GM21367 (cell line): ENCODE results near the gene DMWD.

ENCODE experiments used
- ATAC-seq: cut with Tn5 transposase; IDR thresholded peaks from one replicate; pipeline ENCODE4 v1.9.1; 2021; ENCODE audit not compliant: unreplicated experiment

Gene DMWD

GRCh38 chr19:45770192-45771101, 22.2 kb downstream of the DMWD start:
- peak; percentile 37 for ATAC-seq

DNA sequence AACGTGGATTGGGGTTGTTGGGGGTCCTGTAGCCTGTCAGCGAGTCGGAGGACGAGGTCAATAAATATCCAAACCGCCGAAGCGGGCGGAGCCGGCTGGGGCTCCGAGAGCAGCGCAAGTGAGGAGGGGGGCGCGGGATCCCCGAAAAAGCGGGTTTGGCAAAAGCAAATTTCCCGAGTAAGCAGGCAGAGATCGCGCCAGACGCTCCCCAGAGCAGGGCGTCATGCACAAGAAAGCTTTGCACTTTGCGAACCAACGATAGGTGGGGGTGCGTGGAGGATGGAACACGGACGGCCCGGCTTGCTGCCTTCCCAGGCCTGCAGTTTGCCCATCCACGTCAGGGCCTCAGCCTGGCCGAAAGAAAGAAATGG, 22.8 kb downstream of the DMWD start:
- ATAC-seq, result no peak

GRCh38 chr19:45768984-45769782, 23.5 kb downstream of the DMWD start, which contains the start of gene SIX5:
Gene SIX5 (minus strand): TSS chr19:45769252. CDS start chr19:45768844, 408 bp downstream.
- ATAC-seq, result peak; percentile 51

- no peak for ATAC-seq
Measured at GRCh38 chr19:45768655-45768983, 24.0 kb downstream of the DMWD start.

DNA sequence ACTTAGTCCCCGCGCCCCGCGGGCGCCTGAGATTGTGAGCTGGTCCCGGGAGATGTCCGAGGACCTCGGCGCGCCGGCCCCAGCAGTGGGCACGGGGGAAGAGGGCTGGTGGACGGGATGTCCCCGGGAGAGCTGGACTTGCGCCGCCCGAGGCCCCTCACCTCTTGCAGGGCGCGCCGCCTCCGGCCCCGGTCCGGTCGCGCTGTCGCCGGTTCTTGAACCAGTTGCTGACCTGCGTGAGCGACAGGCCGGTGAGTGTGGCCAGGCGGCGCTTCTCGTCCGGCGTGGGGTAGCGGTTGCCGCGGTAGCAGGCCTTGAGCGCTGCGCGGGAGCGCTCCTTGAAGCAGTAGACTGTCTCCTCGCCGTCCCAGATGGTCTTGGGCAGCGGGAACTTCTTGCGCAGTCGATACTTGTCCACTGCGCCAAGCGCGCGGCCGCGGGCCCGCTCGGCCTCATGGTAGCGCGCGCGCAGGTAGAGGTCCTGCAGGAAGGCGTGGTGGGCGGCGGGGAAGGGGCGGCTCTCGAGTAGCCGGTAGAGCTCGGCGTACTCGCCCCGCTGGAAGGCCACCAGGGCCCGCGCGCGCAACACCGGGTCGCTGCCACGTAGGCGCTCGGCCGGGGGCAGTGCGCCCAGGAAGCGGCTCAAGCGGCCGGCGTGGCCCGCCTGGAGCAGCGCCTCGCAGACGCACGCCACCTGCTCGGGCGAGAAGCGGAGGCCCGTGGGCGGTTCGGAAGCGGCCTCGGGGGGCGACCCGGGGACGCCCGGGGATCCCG, 24.6 kb downstream of the DMWD start:
- ATAC-seq, result no peak

- ATAC-seq, result no peak
Measured at GRCh38 chr19:45767410-45767880, 25.2 kb downstream of the DMWD start.

DNA sequence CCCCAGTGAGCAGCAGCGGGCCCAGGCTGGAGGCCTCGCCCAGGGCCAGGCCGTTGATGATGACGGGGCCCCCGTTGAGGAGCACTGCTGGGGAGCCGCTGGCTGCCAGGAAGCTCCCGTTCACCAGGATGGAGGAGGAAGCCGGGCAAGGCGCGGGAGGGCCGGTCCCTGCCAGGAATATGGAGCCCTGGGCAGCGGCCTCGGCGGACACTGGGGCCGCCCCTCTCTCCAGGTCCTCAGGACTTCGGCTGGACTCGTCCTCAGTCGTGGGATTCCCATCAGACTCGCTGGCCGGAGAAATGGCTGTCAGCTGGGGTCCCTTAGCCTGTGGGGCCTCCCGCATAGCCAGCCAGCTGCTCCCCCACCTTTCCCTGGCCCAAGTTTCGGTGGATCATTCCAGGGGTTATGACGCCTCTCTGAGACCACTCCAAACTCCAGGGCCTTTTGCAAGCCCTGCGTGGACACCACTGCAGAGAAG, 25.7 kb downstream of the DMWD start:
- ATAC-seq, result no peak

- ATAC-seq, result no peak
Measured at GRCh38 chr19:45766296-45766868, 26.3 kb downstream of the DMWD start.

DNA sequence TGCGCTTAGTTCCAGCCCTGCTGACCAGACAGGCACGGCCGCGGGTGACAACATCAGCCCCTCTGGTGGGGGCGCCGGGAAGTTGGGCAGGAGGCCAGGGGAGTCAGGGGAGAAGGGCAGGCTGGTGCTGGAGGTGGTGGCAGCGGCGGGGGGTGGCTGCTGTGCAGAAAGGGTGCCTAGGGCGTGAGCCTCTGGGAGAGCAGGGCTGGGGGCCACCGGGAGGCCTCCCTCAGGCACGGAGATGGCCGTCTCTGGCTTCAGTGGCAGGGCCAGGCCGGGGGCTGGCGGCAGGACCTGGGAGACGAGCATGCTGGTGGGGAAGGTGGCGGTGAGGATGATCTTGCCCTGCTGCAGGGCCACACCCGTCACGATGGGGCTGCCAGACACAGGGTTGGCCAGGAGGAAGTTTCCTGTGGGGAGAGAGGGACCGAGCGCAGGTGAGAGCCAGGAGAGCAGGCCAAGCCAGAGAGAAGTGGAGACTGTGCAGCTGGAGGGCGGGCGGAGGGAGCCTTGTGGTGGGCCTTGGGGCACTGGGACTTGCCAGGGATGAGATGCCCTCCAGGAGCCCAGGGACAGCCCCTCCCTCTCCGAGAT, 26.8 kb downstream of the DMWD start:
- ATAC-seq, result no peak

GRCh38 chr19:45764945-45765701, 27.5 kb downstream of the DMWD start:
- ATAC-seq, result no peak

DNA sequence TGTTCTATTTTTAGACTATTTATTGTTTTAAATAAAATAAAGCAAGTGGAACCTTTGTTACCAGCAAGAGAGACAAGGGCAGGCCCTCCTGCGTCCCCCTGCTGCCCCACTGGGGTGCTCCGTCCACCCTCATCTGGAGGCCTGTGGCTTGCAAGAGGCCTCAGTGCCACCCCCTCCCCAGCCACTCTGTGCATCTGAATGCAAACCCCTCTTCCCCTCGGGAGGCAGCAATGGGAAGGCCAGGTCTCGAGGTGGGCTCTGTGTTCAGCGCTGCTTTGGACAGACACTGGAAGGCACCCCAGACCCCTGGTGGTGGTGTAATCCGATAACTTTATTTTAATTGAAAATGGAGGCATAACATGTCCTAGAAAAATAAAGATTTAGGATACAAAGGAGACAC, 28.2 kb downstream of the DMWD start:
- no peak for ATAC-seq

GRCh38 chr19:45763691-45764294, 28.9 kb downstream of the DMWD start:
- no peak for ATAC-seq

GRCh38 chr19:45762870-45763631, 29.6 kb downstream of the DMWD start:
- no peak for ATAC-seq

GRCh38 chr19:45761714-45762113, 30.9 kb downstream of the DMWD start:
- no peak for ATAC-seq

DNA sequence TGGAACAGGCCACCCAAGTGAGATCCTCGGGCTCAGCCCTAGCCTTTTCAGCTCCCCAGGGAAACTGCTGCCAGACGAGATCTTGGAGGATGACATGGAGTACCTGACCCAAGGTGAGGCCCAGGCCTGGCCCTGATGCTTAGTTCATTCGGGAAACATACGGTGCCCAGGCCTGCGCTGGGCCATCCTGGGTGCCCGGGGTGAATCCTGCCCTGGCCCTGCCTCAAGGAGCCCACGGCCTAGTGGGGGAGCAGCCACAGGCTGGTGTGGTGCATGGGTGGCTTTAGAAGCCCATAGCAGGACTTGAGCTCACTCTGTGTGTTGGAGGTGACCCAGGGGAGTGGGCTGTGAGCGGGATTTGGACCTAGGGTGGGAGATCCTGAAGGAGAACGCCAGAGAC, 33.7 kb downstream of the DMWD start:
- no peak for ATAC-seq

GRCh38 chr19:45757695-45758094, 35.0 kb downstream of the DMWD start:
- ATAC-seq, result no peak

- ATAC-seq, result no peak
Measured at GRCh38 chr19:45754323-45754722, 38.3 kb downstream of the DMWD start.

- ATAC-seq, result no peak
Measured at GRCh38 chr19:45753548-45753947, 39.1 kb downstream of the DMWD start.
